ENCODE measurements around the gene SLC37A4. TPM values are rescaled to one million over a fixed set of nuclear protein-coding genes. Genes with fewer than 3 reads are reported as not detected.

Gene SLC37A4
- total and polyA plus RNA-seq, 2 of the 8 experiments (the other 6 are each of a cell fraction or from before 2014, with no cell fraction given) = 35.1 to 91.9 TPM

- CTCF ChIA-PET (ENCODE audit: partially characterized antibody) = interaction anchor here (0.7 to 2.0 kb wide), 16 partner anchors 9 to 282 kb away, joined by 3 to 9 read pairs (median 3); partner anchors contain the start of genes HMBS, SLC37A4 and VPS11
- TF ChIP-seq GTF2F1 (IDR thresholded peaks at IDR 0.05; ENCODE audit: borderline replicate concordance, low read depth, low read length) = no peak
- TF ChIP-seq NANOG (IDR thresholded peaks at IDR 0.05; ENCODE audit: insufficient read depth, low read depth, low read length, poor library complexity, severe bottlenecking) = no peak
- no peak for TF ChIP-seq CHD1 (IDR thresholded peaks at IDR 0.05; ENCODE audit: low read depth, low read length)
- TF ChIP-seq ATF2 (IDR thresholded peaks at IDR 0.05; ENCODE audit: low read length) = no peak
- no peak for TF ChIP-seq RFX5 (IDR thresholded peaks at IDR 0.05; ENCODE audit: borderline replicate concordance, low read depth, low read length)
- TF ChIP-seq HDAC2 (IDR thresholded peaks at IDR 0.05; ENCODE audit: borderline replicate concordance in 1 of 2, low read depth in 2 of 2, low read length in 2 of 2) = peak in 1 of 2 experiments; percentile 61; a peak in 2 of 4 replicates
Observed at GRCh38 chr11:119056421-119056999, 25.8 kb upstream of the SLC37A4 start.

More at GRCh38 chr11:119056421-119056999, 25.8 kb upstream of the SLC37A4 start:
- H3K79me2 ChIP-seq (ENCODE audit: control insufficient read depth in 1 of 2, insufficient read depth in 2 of 2, low read length in 2 of 2) = peaks cover 8 to 21% of the 10 kb centered on the region in 2 experiments; a peak in 3 of 4 replicates
- H3K4me2 ChIP-seq (ENCODE audit: insufficient read depth in 1 of 2, low read depth in 2 of 2, low read length in 2 of 2) = peak overlapping the region; percentile 79 to 82
- FAIRE-seq (no peak), DNase-seq (ENCODE audit: low read depth in 1 of 2, low spot score in 2 of 2) (peak in 1 of 2 experiments; percentile 84)
- POLR2A ChIA-PET (ENCODE audit: partially characterized antibody) = interaction anchor here (0.6 to 5.1 kb wide), 21 partner anchors 8 to 268 kb away, joined by 3 to 56 read pairs (median 6); partner anchors contain the start of genes C2CD2L, HMBS, RPS25 and SLC37A4
- H2BK5ac ChIP-seq (ENCODE audit: low read depth, low read length) = peak overlapping the region; percentile 96
- no peak overlapping the region; the same call in 1 of the 2 replicates for H2AFZ ChIP-seq (ENCODE audit: low read length)
- H3K9ac ChIP-seq (replicated peaks in 1 of 4; ENCODE audit: extremely low read depth in 1 of 4, low read depth in 3 of 4, low read length in 3 of 4) = peak overlapping the region; percentile 84 to 97 (median 90)
- peak overlapping the region; percentile 95; the same call in 1 of the 2 replicates for H4K8ac ChIP-seq (ENCODE audit: extremely low read depth, insufficient read depth, low read length)
- H3K14ac ChIP-seq (ENCODE audit: insufficient read length) = no peak overlapping the region
- no peak overlapping the region for H2BK120ac ChIP-seq (replicated peaks; ENCODE audit: low read depth, low read length)
- H3K79me1 ChIP-seq (ENCODE audit: low read depth, low read length) = peaks cover 14% of the 10 kb centered on the region
- peak overlapping the region; percentile 63 for H4K5ac ChIP-seq (ENCODE audit: insufficient read length, low read depth, low read length)
- no peak overlapping the region for H3K4ac ChIP-seq (replicated peaks; ENCODE audit: insufficient read length, low read depth, low read length)
- H3K27me3 ChIP-seq (replicated peaks in 1 of 4; ENCODE audit: control insufficient read depth in 3 of 4, extremely low read depth in 1 of 4, insufficient read depth in 3 of 4, low read length in 3 of 4) = no peaks in the 10 kb centered on the region
- WGBS, 2 experiments (ENCODE audit: extremely low coverage in 1 of 2, insufficient coverage in 1 of 2, insufficient read length in 1 of 2, insufficient replicate concordance in 2 of 2, low coverage in 1 of 2, low lambda C conversion rate in 2 of 2, missing lambda C conversion rate in 1 of 2) = 4% methylated on average over 23 of the region's 48 CpGs; no CpG with 5 or more reads in 1 of the 2 experiments
- no peak overlapping the region for H2BK15ac ChIP-seq (ENCODE audit: low read length)
- peak overlapping the region; percentile 92 for H3K56ac ChIP-seq (replicated peaks; ENCODE audit: insufficient read length, low read depth, low read length)
- peak overlapping the region; percentile 76 to 98 (median 89) for H3K4me3 ChIP-seq (ENCODE audit: extremely low read depth in 1 of 4, insufficient read depth in 2 of 4, low read depth in 3 of 4, low read length in 4 of 4)
- H2BK20ac ChIP-seq (ENCODE audit: low read length) = no peak overlapping the region
- H3K4me1 ChIP-seq (replicated peaks in 1 of 4; ENCODE audit: control insufficient read depth in 3 of 4, insufficient read depth in 4 of 4, low read length in 3 of 4) = peaks cover 0 to 8% (median 3%) of the 10 kb centered on the region in 4 experiments; a peak in 5 of 7 replicates
- H3K36me3 ChIP-seq (ENCODE audit: control insufficient read depth in 2 of 4, insufficient read depth in 4 of 4, low read length in 3 of 4) = peaks cover 31 to 41% (median 38%) of the 10 kb centered on the region in 4 experiments
- peak overlapping the region; percentile 82 for H3K27ac ChIP-seq (ENCODE audit: low read depth, low read length)
- peak overlapping the region; percentile 99 for H3K18ac ChIP-seq (ENCODE audit: extremely low read depth, low read length)
- H3K23ac ChIP-seq (ENCODE audit: insufficient read length) = no peak overlapping the region
- H3K9me3 ChIP-seq (ENCODE audit: insufficient read depth in 2 of 2, low read depth in 1 of 2, low read length in 1 of 2) = no peaks in the 10 kb centered on the region; a peak in 1 of 4 replicates
- H2AK5ac ChIP-seq (ENCODE audit: low read depth, low read length) = no peak overlapping the region
- H4K20me1 ChIP-seq (replicated peaks in 1 of 2; ENCODE audit: control insufficient read depth in 1 of 2, insufficient read depth in 2 of 2, low read length in 2 of 2) = peaks cover 3 to 23% of the 10 kb centered on the region in 2 experiments
- peaks cover 4% of the 10 kb centered on the region for H3K23me2 ChIP-seq (ENCODE audit: low read depth, low read length)
- no peak overlapping the region for H4K91ac ChIP-seq (replicated peaks; ENCODE audit: insufficient read length, low read length)
- H2BK12ac ChIP-seq (ENCODE audit: low read depth, low read length) = no peak overlapping the region
